ENCODE results near the gene PROK2.
A peak's percentile ranks its signal among the peaks of the same experiment; 100 is the strongest.

PROK2 gene

GRCh38 chr3:71732637-71733036 is 52.3 kb downstream of the PROK2 start:
- DNase-seq = no peak

GRCh38 chr3:71728632-71729342 is 56.2 kb downstream of the PROK2 start:
- DNase-seq = no peak

GRCh38 chr3:71726146-71726545 is 58.8 kb downstream of the PROK2 start:
- DNase-seq = peak; percentile 36

- DNase-seq = peak; percentile 21
These were observed 59.5 kb downstream of the PROK2 start, which contains the start of gene EIF4E3 for GRCh38 chr3:71725271-71725991. Gene EIF4E3, minus strand, starts transcription at chr3:71725402. Its CDS starts 35 bp downstream, at chr3:71725367.

GRCh38 chr3:71724584-71725270 is 60.2 kb downstream of the PROK2 start:
- DNase-seq = no peak

GRCh38 chr3:71724171-71724453 is 60.8 kb downstream of the PROK2 start:
- no peak for DNase-seq

- no peak for DNase-seq
These were observed 61.3 kb downstream of the PROK2 start for GRCh38 chr3:71723452-71724170.

- no peak for DNase-seq
These were observed 62.3 kb downstream of the PROK2 start for GRCh38 chr3:71722693-71723092.

Data from effector CD4-positive, alpha-beta T cell (primary cell).